GM10266 (cell line): ENCODE results near the gene TULP4.
"Not testable (repeated sequence)": the region's sequence is repeated elsewhere in the genome, so short reads cannot be mapped to it uniquely, and the experiment has no call there.

Experiments used
- DNase-seq: peaks from one replicate; pipeline ENCODE4 v3.0.0; 2012; ENCODE audit errors: extremely low spot score
- TF ChIP-seq, protein P1 (sequence below): IDR thresholded peaks from 2 replicates; pipeline ENCODE4 v1.5.1; 2012; ENCODE audit warnings: mild to moderate bottlenecking, low read depth; ENCODE audit not compliant: control insufficient read depth, insufficient read depth; ENCODE audit errors: missing control alignments

Gene TULP4

DNA sequence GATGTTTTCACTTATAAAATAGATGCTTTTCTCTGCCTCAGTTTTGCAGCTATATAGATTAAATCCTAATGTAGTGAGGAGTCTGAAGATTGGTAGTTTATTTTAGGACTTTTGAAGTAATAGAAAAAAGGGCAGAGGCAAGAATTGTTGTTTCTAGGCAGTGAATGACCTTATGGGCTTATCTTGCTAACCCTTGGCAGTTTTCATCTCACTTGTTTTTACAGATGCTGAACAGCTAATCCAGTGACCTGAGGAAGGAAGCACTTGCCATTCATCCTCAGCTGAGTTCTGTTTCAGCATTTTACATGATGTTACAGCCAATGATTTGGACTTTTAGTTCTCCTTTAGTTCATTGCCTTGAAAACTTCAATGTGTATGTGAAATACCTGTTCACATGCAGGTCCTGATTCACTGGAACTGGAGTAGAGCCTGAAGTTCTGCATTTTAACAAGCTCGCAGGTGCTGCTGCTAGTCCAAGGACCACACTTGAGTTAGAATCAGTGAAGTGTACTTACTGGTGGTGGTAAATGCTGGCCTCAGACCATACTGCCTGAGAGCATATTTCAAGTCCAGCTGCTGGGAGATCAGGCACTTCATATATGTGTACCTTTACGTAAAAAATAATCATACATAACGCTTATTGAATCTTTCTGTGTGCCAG lies 86.9 kb downstream of the TULP4 start:
- TF ChIP-seq, protein P1, sequence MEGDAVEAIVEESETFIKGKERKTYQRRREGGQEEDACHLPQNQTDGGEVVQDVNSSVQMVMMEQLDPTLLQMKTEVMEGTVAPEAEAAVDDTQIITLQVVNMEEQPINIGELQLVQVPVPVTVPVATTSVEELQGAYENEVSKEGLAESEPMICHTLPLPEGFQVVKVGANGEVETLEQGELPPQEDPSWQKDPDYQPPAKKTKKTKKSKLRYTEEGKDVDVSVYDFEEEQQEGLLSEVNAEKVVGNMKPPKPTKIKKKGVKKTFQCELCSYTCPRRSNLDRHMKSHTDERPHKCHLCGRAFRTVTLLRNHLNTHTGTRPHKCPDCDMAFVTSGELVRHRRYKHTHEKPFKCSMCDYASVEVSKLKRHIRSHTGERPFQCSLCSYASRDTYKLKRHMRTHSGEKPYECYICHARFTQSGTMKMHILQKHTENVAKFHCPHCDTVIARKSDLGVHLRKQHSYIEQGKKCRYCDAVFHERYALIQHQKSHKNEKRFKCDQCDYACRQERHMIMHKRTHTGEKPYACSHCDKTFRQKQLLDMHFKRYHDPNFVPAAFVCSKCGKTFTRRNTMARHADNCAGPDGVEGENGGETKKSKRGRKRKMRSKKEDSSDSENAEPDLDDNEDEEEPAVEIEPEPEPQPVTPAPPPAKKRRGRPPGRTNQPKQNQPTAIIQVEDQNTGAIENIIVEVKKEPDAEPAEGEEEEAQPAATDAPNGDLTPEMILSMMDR, result no peak
- no peak for DNase-seq

DNA sequence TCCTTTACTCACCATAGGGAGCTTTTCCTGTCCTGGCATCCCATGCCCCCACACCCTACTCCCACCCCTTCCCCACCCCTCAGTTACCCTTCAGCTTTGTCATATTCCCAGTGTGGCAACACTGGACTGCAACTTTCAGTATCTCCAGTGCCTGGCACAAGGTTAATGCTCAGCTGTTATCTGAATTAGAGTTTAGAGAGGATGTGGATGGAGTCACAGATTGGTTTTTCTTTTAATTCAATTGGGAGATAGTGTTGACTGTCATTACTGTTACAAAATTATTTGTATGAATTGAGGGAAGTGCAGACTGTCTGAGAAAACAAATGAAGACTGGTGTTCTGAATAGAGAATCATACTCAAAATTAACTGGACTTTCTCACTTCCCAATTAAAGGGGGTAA lies 89.9 kb downstream of the TULP4 start:
- DNase-seq, result no peak
- TF ChIP-seq, protein P1, result no peak

DNA sequence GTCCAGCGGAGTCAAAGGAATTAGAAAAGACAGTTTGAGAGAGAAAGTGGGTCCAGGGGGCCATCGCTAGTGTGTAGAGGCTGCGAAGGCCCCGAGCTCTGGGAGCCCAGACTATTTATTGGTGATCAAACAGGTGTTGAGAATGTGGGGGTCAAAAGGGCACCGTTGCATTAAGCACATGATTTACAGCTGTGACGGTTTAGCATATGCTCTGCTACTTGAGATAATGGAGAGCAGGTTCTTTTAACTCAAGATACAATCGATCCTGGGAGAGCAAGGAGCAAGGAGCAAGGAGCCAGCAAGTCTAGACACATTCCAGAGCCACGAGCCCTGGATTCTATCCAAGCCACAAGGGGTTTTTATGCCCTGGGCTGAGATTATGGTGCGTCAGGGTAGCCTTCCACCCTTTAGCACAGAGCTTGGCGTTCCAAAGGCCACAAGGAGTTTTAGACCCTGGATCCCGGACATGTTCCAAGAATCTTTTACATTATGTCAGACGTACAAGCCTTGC lies 93.1 kb downstream of the TULP4 start:
- not testable (repeated sequence) for DNase-seq

DNA sequence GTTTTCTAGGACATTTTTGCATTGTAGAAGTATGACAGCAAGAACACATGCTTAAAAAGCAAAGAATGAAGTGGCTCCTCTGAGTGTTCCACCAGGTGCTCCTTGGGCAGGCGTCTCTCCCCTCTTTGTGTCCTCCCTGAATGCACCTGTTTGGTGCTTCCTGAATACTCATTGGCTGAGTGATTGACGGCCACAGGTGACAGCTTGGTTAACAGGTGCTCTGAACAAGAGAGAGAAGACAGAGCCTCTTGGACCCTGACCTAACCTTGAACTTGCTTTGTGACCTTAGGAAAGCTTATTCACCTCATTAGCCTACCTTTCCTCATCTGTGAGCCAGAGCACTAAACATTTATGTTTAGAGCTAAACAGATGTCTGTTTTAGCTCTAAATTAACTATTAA lies 93.7 kb downstream of the TULP4 start:
- no peak for DNase-seq
- TF ChIP-seq, protein P1, result no peak

GRCh38 chr6:158406736-158407135 lies 94.5 kb downstream of the TULP4 start:
- no peak for DNase-seq
- TF ChIP-seq, protein P1, result no peak

DNA sequence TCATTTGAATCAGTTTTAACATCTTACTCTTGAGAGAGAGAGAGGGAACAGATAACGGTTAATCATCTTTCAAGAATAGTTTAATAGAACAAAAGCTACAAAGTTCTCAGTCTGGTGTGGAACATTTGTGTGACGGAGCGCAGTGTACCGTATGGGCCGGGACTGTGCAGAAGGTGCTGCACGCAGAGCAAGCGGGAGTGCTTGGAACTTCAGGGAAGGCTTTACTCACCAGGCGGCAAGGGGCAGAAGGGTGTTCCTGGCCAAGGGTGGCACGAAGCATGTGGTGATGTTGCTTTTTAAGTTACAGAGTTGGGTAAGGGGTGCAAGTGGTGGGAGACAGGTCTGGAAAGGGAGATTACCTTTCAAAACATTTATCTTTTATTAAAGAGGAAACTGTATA lies 95.7 kb downstream of the TULP4 start:
- DNase-seq, result no peak
- TF ChIP-seq, protein P1, result no peak

GRCh38 chr6:158408552-158409130 lies 96.4 kb downstream of the TULP4 start:
- TF ChIP-seq, protein P1, result no peak
- no peak for DNase-seq
